Bronchial epithelial cell (primary cell): ENCODE data around the gene PHF14. TPM values are rescaled to one million over a fixed set of nuclear protein-coding genes. Genes with fewer than 3 reads are reported as not detected.
A peak's percentile ranks its signal among the peaks of the same experiment; 100 is the strongest.

ENCODE experiments used
- DNase-seq: peaks from one replicate; pipeline ENCODE4 v3.0.0-alpha.2; 2010; ENCODE audit warnings: low read depth
- FAIRE-seq: peaks from 2 replicates; lab custom pipeline; 2011; peaks lifted over from hg19 to GRCh38; lab: Jason Lieb, UNC
- H3K27me3 ChIP-seq: 2 replicates; pipeline ENCODE4 v1.5.1; 2011; ENCODE audit warnings: low read length; ENCODE audit not compliant: control insufficient read depth, insufficient read depth
- H3K36me3 ChIP-seq: 2 replicates; pipeline ENCODE4 v1.5.1; 2011; ENCODE audit warnings: low read length; ENCODE audit not compliant: control insufficient read depth, insufficient read depth
- H3K4me3 ChIP-seq: 2 replicates; pipeline ENCODE4 v1.5.1; 2011; ENCODE audit warnings: mild to moderate bottlenecking, low read depth, low read length, control low read depth
- total RNA-seq: library from RNA; depleted of rRNA; stranded (reverse); fragments of >200 nt; gene quantifications from 2 replicates; pipeline ENCODE4 v1.2.1, GENCODE V29; 2014
- TF ChIP-seq, protein P1 (sequence below): IDR thresholded peaks from 2 replicates; pipeline ENCODE4 v1.5.1; 2011; ENCODE audit warnings: mild to moderate bottlenecking, moderate library complexity, low read length, control low read depth, inconsistent platforms; ENCODE audit not compliant: insufficient read depth, severe bottlenecking

PHF14 gene
- total RNA-seq, 1 donor from 2014 or later, result 17.4 TPM

DNA sequence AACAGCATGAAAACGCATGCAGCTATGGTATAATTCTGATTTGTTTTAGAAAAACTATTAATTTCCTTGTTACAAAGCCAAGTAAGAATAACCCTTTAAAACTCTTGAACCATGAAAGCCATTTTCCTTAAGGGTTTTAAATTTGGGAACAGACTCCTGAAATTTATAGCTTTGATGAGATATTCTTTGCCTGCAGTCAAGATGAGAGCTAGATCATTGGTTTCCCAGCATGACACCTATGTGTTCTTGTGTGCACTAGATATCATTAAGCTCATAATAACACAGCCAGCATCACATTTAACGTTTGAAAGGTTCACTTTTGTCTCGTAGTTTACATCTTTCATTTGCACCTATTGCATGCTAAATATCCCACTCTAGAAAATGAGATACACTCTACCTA, 202.2 kb downstream of the PHF14 start:
- no peak overlapping the region for H3K4me3 ChIP-seq
- H3K36me3 ChIP-seq, result no peaks in the 10 kb centered on the region
- no peaks in the 10 kb centered on the region for H3K27me3 ChIP-seq
- DNase-seq (no peak), FAIRE-seq (no peak)
- TF ChIP-seq, protein P1, sequence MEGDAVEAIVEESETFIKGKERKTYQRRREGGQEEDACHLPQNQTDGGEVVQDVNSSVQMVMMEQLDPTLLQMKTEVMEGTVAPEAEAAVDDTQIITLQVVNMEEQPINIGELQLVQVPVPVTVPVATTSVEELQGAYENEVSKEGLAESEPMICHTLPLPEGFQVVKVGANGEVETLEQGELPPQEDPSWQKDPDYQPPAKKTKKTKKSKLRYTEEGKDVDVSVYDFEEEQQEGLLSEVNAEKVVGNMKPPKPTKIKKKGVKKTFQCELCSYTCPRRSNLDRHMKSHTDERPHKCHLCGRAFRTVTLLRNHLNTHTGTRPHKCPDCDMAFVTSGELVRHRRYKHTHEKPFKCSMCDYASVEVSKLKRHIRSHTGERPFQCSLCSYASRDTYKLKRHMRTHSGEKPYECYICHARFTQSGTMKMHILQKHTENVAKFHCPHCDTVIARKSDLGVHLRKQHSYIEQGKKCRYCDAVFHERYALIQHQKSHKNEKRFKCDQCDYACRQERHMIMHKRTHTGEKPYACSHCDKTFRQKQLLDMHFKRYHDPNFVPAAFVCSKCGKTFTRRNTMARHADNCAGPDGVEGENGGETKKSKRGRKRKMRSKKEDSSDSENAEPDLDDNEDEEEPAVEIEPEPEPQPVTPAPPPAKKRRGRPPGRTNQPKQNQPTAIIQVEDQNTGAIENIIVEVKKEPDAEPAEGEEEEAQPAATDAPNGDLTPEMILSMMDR, result no peak

DNA sequence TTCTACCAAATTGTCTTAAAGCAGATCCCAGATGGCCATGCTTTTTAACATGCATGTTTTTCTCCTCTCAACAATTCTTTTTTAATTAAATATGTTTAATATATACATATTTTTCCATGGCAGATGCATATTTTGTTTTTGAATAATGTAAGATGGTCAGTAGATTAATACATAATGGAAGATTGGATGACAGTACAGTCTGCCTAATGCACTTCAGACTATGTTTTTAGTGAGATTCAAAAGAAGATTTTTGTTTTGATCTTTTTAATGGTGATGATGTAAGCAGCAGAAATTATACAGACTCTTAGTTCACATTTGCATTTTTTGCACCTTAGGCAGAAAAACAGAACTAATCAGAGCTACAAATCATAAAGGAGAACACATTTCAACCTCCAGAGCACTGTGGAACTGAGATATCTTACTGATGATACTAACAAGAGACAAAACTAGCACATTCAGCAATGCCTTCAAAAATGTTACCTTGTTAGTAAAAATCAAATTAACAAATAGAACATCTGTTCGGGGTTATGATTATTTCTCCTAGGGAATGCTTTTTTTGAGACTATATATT, 203.4 kb downstream of the PHF14 start:
- H3K4me3 ChIP-seq, result no peak overlapping the region
- no peak for DNase-seq
- H3K27me3 ChIP-seq, result no peaks in the 10 kb centered on the region
- no peaks in the 10 kb centered on the region for H3K36me3 ChIP-seq
- no peak for FAIRE-seq
- TF ChIP-seq, protein P1, result no peak

DNA sequence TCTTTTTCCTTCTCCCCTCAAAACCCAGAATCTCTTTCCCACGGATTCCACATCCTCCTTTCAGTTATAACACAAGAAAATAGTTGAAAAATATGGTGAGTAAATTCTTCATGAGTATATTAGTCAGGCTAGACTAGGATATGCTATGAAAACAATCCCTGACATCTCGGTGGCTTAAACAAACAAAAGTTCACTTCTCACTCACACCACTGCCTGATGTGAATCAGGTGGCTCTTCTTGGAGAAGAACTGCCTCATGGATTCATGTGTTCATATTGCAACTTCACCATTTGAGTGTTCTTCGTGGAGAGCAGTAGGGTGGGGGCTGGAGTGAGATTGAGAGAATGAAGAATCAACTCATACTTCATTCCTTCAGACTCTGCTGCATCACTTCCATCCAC, 204.1 kb downstream of the PHF14 start:
- H3K4me3 ChIP-seq, result no peak overlapping the region
- TF ChIP-seq, protein P1, result no peak
- peak; percentile 15 for DNase-seq
- no peaks in the 10 kb centered on the region for H3K36me3 ChIP-seq
- no peak for FAIRE-seq
- H3K27me3 ChIP-seq, result no peaks in the 10 kb centered on the region

DNA sequence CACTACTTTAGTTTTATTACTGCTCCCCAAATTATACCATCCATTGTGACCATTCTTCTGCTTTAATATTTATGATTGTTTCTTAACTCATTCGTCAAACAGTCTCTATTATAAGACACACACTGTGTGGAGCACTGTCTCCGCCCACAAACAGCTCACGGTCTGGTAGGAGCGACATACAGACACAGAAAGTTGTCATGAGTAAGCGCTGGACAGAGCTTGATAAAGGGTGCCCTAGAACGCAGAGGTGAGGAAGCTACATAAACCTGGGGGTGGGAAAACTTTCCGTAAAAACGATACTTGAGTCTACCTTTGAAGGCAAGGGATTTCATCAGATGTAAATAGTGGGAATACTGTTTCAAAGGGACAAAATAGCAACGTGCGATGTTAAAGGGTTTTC, 207.9 kb downstream of the PHF14 start:
- FAIRE-seq (no peak), DNase-seq (no peak)
- Histone ChIP-seq H3K36me3 (no peaks in the 10 kb centered on the region), H3K4me3 (no peak overlapping the region), H3K27me3 (no peaks in the 10 kb centered on the region)
- TF ChIP-seq, protein P1, result no peak

DNA sequence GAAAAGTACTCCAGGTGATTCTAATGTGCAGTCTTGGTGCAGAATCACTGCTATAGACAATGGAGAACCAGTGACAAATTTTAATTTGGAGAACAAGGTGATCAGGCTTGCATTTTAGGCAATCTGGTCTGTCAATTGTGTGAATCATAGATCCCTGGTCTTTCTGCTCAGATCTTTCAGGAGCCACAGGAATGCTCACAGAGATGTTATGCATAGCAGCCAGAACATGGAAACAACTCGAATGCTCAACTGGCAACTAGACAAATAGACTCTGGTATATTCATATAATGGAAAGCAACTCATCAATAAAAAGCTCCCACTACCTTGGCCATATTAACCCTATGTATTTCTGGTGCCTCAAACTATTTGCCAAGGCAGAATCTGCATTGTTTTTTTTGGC, 209.1 kb downstream of the PHF14 start:
- DNase-seq (peak; percentile 20), FAIRE-seq (no peak)
- H3K27me3 ChIP-seq, result no peaks in the 10 kb centered on the region
- TF ChIP-seq, protein P1, result no peak
- H3K36me3 ChIP-seq, result no peaks in the 10 kb centered on the region
- H3K4me3 ChIP-seq, result no peak overlapping the region
